Measurements from ENCODE around the gene ARHGEF17.

DNA sequence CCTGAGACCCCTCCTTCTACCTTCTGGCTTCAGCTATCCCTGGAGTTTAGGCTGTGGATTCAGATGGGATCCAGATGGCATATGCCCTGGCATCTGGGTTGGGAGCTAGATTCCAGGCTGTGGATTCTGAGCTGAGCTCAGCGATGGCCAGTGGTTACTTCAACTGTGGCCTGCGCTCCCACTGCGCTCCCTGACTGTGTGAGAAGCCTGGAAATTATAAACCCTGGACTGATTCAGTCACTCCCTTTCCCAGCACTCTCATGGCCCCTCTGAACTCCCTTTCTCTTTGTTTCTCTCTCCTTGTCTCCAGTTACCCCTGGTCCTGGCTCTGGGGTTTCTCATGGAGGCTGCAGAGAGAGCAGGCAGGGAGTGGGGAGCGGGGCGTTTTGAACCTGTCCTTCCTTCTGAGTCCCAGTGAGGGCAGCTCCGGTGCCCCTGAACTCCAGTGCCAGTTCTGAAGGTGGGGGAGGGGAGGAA, 4.8 kb downstream of the ARHGEF17 start:
- no peak for TF ChIP-seq CTCF (IDR thresholded peaks at IDR 0.05)
- no peak for TF ChIP-seq POLR2A (IDR thresholded peaks at IDR 0.05)

All from lower leg skin (tissue), 3 donors.